Fibroblast of upper back skin (primary cell): Measurements from ENCODE around the gene LTBP2.
"Not testable (repeated sequence)": the region's sequence is repeated elsewhere in the genome, so short reads cannot be mapped to it uniquely, and the experiment has no call there.

Experiments used
- DNase-seq: peaks from one replicate; pipeline ENCODE4 v3.0.0-alpha.2; 2013

Gene LTBP2

DNA sequence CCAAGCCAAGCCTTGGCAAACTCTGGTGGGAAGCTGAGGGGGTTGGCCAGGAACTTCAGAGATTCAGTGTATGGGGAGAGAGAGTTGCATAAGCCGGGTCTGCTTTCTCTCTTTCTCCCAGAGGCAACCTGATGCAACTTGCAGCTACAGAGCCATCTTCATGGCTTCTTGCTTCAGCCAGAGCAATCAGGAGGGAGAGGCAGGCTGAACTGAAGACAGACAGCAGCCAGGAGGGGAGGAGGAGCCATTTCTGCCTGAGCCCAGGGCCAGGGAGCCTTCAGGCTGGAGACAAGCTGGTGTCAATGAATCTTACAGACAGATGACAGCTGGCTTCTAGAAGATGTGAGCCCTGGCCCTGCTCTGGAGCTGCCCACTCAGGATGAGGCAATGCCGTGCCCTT, 137.7 kb downstream of the LTBP2 start:
- no peak for DNase-seq

DNA sequence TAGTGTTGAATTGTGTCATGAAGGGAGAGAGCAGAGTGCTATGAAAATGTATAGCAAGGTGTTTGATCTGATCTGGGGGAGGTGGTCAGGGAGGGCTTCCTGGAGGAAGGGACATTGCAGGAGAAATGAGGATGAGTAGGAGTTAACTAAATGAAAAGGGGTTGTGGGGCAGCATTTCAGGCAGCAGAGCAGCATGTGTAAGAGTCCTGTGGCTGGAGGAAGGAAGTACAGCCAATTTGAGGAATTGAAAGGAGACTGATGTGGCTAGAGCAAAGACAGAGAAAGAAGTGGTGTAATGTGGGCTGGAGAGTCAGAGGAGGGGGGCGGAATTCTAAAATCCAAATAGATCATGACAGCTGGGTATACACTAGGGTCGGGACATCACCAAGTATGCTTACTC, 139.4 kb downstream of the LTBP2 start:
- no peak for DNase-seq

GRCh38 chr14:74469548-74470518, 142.2 kb downstream of the LTBP2 start:
- DNase-seq: no peak

DNA sequence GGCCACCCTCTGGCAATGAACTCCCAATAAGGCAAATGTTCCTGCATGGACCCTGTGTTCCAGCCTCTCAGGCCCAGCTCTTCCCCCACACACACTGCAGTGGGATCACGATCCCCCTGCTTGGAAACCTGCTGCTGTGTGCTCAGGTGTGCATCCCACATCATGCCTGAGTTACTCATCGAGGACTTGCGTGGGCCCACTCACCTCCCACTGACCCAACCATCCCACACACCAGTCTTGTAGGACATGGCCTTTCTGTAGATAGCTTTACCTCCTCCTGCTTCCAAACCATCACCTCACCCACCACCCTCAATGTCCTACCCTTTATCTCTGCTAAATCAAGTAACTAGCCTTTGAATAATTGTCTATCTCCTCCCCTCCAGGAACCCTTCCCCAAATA, 143.5 kb downstream of the LTBP2 start:
- DNase-seq: no peak

- no peak for DNase-seq
These were observed 146.7 kb downstream of the LTBP2 start for GRCh38 chr14:74465335-74465734.

DNA sequence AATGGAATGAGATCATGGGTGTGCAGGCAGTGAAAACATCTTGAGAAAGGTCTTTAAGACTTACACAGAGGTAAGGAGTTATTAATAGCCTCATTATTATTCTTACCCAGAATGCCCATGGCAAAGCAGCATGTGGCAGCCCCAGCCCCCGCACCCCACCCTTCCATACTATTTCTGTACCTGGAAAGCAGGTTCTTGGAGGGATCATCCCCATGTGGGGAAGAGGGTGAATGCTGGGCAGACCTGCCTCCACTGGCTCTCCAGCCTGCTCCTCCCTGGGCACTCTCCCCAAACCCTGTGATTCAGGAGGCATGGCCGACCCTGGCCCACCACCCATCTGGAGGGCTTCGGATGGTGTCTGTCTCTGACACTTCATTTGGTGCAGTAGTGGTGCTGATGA, 147.3 kb downstream of the LTBP2 start:
- no peak for DNase-seq

DNA sequence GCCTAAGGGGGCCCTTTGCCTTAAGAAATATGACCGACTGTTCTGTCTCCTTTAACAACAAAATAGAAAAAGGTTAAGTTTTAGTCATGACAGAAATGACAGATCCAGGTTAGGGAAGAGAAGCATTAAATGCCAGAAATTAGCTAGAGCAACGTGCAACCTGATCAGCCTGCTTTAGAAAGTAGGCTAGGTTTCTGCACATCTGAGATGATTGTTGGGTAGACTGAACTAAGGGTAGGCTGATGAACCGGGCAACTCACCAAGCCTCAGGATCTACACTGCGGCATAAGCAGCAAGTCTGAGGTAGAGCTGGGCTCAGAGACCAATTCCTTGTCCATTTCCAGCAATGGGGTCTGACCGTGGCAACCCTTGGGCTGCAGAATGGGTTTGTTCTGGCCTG, 148.3 kb downstream of the LTBP2 start:
- no peak for DNase-seq

- DNase-seq: no peak
These were observed 149.0 kb downstream of the LTBP2 start for GRCh38 chr14:74462993-74463392.

GRCh38 chr14:74459976-74460375, 152.1 kb downstream of the LTBP2 start:
- DNase-seq: no peak

DNA sequence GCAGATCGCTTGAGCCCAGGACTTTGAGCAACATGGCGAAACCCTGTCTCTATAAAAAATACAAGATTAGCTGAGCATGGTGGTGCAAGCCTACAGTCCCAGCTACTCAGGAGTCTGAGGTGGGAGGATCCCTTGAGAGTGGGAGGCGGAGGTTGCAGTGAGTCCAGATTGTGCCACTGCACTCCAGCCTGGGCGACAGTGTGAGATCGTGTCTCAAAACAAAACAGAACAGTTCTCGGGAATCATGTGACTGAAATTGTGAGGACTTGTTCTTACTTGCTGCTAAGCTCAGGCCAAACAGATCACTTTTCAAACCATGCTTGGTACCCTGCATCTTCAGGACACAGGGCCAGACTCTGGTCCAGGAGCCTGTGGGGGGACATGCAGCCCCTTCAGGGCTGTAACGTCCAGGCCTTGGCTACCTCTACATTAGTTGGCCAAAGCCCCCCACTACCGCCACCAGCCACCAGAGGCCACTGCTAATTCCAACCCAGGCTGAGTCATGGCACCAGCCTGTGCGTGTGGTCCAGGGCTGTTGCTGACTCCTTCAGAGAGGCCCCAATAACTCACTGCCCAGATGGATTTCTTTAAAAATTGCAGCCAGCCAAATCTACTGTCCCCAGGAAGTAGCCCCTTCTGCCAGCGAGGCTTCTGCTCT, 152.6 kb downstream of the LTBP2 start:
- peak; percentile 65 for DNase-seq

DNA sequence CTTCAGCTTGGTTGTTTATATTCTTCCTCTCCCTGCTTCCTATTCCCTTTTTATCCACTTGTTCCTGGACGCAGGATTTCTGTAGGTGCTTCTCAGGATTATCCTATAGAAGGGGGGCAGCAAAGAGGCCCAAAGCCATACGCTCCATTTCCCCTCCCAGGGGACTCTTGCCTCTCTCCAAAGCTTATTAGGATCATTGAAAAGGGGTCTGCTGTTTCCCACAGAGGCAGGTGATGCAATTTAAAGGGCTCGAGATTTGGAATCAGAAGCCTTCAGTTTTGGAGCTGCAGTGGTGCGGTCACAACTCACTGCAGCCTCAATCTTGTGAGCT, 154.5 kb downstream of the LTBP2 start:
- DNase-seq: no peak

- DNase-seq: no peak
These were observed 155.1 kb downstream of the LTBP2 start for GRCh38 chr14:74456684-74457564.

DNA sequence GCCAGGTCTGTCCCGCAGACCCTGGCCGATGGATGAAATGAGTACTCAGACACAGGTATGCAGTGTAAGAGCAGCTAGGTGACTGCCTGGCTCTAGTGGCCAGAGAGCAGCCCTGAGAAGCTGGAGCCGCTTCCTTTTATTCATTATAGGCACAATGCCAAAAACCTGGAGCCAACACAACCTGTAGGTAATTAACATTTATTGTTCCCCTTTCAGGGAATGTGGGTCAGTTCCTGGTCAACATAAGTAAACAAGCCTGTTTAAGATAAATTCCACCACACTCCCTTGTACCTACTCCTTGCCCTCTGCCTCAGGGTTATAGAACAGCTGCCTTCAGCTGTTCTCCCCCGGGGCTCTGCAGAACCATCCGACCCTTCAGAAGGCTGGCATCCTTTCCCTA, 157.6 kb downstream of the LTBP2 start:
- DNase-seq: not testable (repeated sequence)
